Measurements from ENCODE around the gene CDC73.

The CDC73 gene

GRCh38 chr1:193299038-193299437 lies 177.2 kb downstream of the CDC73 start:
- DNase-seq = peak; percentile 73

GRCh38 chr1:193301746-193302145 lies 179.9 kb downstream of the CDC73 start:
- no peak for DNase-seq

DNA sequence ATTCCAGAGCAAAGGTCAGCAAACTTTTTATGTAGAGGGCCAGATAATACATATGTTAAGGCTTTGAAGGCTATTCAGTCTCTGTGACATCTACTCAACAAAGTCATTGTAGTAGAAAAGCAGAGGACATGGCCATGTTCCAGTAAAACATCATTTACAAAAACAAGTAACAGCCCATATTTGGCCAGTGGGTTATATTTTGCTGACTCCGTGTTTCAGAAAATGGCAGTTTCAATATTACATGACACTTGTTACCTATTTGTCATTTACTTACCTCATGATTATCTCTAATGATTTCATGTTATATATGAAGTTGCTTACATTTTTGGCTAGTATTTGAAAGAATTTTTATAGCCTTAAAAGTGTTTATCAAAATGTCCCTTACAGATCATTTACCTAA lies 182.0 kb downstream of the CDC73 start:
- DNase-seq = peak; percentile 77

All from RPMI8226 (cell line).